Esophagus mucosa (tissue), 1 donor: Measurements from ENCODE around the gene MTMR10. TPM values are rescaled to one million over a fixed set of nuclear protein-coding genes. Genes with fewer than 3 reads are reported as not detected.

ENCODE experiments used
- ATAC-seq: fragments of 200-7000 bp; cut with Tn5 transposase; one replicate; pipeline ENCODE4 v1.9.1; 2020
- total RNA-seq: library from RNA; stranded (reverse); gene quantifications from one replicate; pipeline ENCODE4 v1.2.4, GENCODE V29; 2023
- donor health status: DM: yes; HTN: yes; CAD: no.

Gene MTMR10
- total RNA-seq, 1 donor from 2014 or later: 19.1 TPM

DNA sequence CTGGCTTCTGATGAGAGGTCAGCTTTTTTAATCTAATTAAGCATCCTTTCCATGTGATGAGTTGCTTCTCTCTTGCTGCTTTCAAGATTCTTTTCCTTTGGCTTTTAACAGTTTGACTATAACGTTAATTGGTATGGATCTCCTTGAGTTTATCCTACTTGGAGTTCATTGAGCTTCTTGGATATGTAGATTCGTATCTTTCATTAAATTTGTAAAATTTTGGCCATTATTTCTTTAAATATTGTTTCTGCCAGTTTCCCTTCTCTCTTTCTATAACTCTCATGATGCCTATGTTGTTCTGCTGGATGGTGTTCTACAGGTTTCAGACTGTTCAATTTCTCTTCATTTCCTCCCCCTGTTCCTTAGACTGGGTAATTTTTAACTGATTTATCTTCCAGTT, 21.0 kb upstream of the MTMR10 start:
- no peak for ATAC-seq

DNA sequence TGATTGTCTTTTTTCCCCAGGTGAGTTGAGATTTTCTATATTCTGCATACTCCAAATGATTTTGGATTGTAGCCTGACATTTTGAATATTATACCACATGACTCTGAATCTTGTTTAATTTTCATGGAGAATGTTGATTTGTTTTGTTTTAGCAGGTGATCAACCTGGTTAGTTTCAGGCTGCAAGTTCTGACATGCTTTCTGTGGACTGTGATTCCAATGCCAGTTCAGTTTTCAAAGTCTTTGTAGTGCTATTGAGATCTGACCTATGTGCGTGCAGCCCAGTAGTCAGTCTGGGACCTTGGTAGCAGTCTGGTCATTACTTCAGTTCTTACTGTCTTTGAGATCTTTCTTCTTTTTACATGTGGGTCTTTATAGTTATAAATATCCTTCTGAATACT, 18.6 kb upstream of the MTMR10 start:
- no peak for ATAC-seq

DNA sequence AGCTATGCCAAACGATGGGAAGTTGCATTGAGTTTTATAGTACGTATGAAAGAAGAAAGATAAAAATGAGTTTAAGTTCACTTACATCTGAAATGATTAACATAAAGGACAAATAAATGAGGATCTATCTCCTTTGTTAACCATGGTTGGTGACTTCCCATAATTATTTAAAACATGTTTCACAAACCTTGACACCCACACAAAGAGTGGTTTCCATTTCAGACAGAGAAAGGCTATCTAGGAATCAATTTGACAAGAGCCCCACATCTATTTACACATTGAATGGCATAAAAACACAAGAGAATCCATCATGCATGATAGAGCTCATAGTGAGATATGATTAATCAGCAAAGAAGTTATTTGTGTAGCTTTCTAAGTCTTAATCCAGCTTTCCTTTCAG, 14.2 kb upstream of the MTMR10 start:
- ATAC-seq: no peak

DNA sequence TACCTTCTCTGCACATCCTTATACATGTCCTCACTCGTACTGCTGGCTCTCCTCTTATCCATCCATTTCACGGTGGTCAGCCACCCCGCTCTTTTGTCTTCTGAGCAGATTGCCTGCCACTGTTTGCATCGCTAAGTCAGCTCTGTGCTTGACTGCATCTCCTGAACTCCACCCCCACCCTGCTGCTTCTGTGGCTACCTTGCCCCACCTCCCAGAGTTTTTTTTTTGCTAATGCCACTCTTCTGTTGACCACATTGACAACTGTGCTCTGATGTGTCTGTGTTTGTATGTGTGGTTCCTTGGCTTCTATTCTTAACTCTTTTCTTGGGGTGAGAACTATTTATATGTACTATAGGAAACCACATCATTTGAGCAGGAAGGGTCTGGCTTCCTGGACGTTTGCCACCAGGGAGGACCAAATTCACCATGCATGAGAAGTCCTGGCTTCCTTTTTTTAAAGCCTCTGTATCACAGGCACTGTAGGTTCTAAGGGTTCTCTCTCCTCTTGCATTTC, 12.8 kb upstream of the MTMR10 start:
- ATAC-seq: peak; percentile 66

DNA sequence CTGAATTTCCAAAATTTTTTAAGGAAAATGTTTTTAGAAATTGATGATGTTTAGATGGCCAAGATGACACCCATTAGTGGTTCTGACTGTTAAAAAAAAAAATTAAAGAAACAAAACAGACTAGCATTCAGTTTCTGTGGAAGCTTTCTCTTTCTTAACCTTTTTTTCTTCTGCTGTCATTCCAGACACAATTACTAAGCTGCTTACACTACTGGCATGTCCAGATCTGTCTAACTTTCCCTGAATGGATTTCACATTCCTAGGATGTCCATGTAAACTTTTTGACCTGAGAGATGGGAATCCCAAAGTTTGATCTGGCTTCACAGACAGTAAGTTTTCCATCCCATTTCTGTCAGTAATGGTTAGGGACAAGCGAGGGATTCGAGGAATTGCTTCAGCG, 10.3 kb upstream of the MTMR10 start:
- no peak for ATAC-seq

DNA sequence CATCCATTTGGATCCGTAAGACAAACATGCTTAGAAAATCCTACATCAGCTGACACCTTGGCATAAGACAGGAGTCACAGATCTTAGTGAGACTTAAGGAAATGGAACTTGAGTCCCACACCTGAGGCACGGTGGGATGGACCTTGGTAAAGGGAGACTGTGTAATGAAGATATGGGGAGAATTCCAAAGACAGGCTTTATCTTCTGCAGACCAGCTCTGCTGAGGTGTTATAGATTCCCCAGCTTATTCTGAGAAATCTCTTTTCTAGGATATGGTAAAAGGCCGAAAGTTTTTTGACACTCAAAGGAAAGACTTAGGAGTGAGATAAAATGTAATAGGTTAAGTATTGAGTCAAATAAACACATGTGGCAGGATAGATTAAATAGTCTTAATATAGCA, 8.3 kb upstream of the MTMR10 start:
- ATAC-seq: no peak

DNA sequence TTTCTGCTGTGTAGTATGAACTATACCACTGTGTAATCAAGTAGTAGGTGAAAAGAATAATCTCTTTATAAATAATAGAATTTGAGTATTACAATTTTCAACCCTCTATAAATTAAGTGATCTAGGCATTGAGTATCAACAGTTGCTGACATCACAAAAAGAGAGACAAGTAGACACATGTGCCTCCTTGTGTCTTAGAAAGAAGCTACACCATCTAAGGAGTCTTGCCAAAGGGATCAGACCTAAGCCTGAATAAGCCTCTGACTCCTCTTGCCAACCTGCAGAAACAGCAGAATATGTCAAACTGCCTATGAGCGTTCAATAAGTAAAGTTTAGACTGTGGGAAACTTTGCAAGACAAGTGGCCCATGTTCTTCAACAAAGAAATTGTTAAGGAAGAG, 5.8 kb upstream of the MTMR10 start:
- peak; percentile 97 for ATAC-seq

DNA sequence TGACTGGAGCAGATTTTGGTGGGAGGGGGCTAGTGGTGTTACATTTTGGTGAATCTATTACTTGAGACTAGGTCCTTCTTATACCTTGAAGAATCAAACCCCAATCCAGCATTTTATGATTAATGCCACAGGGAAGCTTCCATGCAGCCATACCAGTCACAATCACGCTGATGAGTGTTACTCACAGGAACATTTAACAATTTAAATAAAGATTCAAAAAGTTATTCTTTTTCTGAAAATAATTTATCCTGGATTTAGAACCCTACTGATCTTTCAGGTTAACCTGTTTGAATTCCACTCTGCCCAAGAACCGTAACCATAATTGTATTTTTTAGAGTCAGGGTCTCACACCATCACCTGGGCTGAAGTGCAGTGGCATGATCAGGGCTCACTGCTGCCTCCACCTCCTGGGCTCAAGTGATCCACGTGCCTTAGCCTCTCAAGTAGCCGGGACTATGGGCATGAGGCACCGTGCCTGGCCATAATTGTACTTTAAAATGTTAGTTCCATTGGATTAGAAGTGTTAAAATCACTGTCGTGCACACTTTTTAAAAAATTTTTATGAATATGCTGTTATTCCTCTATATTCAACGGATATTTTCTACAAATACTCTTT, 929 bp upstream of the MTMR10 start:
- ATAC-seq: no peak

DNA sequence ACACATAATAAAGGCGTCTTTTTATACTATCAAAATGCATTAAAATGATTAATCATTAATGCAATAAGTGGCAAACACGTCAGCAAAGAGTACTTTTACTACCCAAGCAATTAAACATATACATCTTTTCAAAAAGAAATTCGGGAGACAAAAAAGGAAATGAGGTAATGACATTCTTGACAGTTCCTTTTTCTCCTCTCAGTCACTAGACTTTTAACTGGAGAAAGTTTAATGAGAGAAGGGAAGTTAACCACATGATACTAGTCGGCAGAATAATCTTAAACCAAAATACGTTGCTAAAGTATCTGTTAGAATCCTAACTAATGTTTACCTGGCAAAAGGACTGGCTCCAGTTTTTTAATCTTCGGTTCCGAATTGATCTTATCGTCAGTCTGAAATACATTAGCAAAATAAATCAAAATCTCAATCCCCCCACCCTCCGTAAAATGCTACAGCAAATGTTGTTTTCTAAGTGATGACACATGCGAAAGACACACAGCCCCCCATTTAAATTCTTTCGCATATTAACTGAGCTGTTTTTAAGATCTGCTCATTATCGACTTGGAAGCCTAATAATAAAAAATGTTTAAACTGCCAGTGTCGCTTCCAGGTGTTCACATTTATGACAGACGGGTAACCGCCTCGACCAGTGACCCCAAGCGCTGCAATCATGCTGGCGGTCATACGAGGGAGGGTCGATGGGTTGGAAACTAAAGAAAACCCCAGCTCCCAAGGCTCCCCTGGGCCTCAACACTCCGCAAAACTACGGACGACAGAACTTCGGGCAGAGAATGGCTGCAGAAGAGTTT, 778 bp downstream of the MTMR10 start:
- no peak for ATAC-seq

DNA sequence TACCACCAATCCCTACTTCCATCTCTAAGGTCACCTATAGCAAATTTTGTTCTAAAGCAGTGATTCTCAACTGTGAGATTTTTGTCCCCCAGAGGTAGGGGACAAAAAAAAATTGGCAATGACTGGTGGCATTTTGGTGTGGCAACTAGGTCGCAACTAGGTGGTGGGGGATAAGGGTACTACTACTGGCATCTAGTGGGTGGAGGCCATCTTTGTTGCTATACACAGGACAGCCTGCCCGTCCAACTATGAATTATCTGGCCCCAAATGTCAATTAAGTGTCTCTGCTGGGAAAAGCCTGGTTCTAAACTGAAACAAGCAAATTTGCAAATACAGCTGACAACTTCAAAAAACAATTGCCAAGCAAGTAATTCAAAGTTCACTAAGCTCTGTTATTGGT, 1.4 kb downstream of the MTMR10 start:
- no peak for ATAC-seq

DNA sequence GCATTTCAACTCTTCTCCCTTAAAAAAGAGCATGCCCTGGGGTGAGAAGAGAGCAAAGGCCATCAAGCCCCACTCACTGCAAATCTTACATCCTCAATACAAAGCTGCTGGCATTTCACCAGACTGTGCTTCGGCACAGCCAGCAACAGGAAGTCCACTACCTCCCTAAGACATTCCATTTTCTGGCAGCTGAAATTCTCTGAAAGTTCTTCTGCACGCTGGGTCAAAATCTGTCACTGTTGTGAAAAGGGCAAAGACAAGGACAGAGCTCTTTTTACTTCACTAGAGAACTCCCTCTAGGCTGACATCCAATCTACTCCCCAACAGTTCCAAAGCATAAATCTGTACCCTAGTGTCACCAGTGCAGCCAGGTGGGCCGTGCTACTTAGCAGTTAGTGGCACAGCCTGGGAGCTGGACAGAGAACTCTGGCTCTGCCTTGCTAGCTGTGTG, 6.3 kb downstream of the MTMR10 start:
- ATAC-seq: no peak

DNA sequence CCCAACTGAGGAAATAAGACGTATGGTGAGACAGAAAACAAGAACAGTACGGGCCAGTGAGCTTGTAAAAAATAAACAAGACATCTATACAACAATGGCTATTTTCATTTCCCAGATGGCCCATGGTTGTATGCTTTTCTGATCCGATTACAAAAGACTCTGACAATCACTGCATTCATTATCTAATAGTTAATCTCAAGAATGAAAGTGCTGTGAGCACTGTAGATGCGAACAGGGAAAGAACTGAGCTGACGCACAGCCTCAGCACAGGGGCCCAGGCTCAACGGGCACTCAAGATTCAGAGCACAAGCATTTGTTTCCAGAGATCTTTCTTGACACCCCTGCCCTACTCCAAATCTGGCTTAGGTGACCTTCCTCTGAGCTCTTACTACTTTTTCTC, 6.9 kb downstream of the MTMR10 start:
- ATAC-seq: no peak

DNA sequence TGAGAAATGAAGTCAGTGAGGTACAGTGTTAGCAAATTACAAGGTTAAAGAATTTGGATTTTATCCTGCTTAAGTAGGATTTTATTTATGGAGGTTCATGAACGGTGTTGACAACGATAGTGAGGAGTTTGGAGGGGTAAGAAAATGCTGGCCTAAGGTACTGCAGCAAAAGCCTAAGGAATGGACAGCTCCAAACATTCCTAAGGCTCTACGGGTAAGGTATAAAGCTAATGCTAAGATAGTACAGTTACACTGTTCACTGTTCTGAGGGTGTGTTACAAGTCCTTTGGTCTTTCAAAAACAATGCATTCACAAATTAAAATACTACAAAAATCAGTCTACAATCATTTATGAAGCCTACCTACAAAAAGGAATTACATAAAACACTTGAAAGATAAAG, 7.3 kb downstream of the MTMR10 start:
- ATAC-seq: no peak

DNA sequence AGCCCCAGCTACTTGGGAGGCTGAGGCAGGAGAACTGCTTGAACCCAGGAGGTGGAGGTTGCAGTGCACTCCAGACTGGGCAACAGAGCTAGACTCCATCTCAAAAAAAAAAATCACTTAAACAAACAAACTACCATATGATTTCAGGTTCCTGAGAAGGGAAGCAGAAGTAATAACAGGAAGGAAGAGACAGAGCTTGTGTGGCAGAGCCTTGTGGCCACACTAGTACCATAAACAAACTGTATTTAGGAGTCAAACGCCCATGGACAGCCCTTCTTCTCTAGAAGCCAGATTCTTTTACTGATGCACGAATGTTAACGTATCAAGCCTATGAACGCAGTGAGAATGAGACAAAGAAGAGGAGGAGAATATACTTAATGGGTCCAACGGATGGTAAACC, 12.0 kb downstream of the MTMR10 start:
- ATAC-seq: no peak

DNA sequence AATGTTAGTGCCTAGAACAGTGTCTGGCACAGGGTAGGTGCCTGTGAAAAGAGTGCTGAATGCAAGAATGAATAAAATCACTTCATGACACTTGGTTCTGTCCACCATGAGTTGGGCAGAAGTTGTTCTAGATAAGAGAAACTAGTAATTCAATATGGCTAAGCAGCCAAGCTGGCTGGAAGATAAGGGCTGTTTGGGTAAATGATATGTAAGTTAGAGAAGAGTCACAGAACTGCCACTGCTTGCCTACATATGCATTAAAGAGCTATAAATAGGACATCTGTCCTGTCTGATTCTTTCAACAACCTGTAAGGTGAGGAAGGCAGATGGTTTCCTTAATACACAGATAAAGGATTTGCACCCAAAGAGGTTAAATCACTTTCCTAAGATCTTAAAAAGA, 13.1 kb downstream of the MTMR10 start:
- ATAC-seq: no peak

DNA sequence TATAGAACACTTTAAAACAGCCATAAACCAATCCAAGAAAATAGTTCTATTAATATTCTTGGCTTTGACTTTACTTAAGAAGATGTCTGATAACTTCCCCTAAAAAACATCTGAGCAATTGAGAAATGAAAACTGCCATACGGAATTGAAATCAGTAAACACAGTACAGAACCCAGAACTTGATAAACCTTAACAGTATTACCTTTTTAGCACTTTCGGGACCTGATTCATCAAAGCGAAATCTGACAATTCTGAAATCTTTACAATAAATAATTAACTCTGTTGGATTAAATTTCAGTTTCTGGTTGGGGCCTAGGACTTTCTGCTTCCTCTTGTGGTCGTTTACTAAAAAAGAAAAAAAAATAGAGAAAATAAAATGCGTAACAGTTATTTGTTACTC, 17.3 kb downstream of the MTMR10 start:
- ATAC-seq: no peak

DNA sequence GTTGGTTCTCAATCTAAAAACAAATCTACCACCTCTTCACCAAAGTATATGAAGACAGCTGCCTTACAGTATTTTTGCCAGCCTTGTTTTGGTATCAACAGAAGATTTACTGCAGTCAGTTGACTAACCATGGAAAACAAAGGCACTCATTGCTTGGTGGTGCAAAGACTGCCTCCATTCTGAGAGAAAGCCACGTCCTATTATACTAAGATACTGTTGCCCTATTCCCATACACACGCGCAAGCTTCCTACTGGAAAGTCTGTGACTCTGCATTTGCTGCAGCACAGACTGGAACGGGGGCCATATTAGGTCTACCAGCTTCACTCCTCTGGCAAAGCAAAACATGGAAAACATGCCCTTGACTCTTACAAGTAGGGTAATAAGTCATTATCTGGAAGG, 18.0 kb downstream of the MTMR10 start:
- ATAC-seq: no peak

DNA sequence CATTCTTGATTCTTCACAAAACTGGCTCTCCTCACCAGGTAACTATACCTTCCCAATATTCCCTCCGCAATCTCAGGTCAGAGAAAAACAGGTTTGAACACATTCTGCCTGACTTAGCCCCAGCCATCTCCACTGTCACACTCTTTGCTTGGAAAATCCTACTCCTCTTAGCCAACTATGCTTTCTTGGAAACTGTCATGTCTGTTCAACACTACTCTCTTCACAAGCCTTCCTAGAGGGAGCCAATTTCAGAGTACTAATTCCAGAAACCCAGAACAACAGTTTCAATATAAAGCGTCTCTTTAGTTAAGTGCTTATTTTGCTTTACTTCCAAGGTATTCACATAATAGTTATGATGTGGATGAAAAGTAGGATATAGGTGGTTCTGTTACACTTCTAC, 21.7 kb downstream of the MTMR10 start:
- no peak for ATAC-seq

DNA sequence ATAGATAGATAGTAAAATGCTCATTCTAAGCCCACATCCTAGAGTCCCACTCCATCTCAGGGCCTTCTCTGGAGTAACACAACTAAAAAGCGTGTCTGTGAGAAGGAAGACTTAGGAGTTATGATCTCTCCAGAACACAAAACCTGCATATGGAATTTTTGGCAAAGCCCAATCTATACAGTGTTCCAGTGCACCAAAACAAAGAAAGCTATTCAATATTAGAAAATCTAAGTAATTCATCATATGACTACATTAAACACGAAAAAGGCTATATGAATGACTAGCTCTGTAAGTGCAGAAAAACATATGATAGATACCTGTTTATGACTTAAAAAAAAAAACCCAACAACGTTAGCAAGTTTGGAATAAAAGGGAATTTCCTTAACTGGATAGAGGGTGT, 27.7 kb downstream of the MTMR10 start:
- no peak for ATAC-seq

DNA sequence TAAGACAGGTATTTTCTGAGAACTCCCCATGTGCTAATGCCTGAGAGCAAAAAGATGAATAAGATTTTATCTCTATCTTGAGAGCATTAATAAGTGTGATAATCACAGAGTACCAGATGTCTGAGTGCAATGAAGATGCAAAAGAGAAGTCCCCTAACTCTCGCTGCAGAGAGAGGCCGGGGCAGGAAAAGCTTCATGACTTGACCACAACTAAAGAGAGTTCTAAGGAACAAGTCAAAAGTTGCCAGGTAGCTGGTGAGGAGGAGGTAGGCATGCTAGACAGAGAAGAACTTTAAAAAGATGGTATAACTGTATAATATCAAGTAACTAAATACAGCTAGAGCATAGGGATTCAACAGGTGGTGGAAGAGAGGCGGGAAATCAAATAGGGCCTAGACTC, 28.8 kb downstream of the MTMR10 start:
- ATAC-seq: no peak

DNA sequence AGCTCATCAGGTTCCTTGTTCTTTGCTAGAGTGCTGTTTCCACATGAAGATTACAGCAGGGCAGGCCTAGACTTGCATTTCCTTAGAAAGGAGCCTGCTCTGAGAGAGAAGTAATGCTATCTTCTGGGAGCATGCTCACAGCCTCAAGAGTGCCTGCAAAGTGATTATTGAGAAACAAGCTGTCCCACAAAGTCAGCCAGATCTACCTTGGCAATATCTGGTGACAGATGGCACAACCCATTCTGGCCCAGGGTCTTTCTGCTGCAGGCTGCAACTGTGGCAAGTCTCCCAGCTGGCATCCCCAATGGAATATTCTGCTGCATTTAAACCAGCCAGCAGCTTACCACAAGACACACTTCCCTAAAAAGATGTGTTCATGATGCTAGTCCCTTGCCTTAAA, 29.3 kb downstream of the MTMR10 start:
- ATAC-seq: peak; percentile 79

DNA sequence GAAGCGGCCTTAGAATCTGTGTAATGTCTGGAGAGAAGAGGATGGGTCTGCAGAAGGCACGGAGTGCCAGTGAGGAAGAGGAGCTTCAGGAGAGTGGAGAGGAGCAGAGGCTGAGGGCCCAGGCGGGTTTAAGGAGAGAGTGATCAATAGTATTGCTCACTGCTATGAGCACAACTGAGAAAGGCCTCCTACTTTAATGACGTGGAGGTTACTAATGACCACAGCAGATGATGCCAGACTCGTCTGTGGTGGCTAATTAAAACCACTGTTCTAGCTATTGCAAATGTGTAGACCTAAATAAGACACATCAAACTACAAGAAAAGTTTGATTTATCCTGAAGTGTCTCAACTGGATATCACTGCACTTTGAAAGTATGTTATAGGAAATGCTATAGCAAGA, 33.2 kb downstream of the MTMR10 start:
- no peak for ATAC-seq

DNA sequence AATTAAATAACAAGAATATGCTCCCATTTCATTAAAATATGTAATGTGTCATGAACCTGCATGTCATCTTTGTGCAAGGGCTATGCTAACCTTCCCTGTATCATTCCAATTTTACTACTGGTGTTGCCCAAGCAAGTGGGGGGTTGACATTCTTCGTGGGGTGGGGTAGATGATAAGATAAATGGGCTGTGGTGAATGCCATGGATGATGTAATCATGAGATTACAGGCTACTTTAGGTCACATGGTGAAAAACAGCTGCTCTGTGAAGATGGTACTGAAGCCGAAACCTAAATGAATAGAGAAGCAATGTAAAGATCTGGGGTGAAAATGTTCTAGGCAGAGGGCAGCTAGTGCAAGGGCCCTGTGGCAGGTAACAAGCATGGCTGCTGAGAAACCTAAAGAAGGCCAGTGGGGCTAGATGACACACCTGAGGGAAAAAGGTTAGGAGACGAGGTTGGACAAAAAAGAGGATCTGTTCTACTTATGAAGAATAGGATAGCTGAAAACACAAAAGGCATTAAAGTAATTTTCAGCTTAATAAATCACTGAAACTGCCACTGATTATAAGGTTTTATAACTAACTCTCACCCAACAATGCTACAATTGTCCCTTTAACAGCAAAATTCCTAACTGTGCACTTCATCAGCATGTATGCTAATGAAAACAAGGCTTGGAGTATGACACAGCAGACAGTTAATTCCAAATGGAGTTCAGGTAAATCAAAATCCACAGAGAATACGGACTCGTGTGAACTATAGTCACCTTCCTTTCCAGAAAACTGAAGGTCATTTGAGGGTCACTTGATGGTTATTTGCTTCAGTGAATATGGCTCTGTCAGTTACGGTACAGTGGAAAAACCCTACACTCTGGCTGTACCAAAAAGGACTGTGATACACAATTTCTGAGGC, 35.0 kb downstream of the MTMR10 start:
- no peak for ATAC-seq
